HT-29 (cell line): ENCODE measurements around the gene PEX5L. TPM values are rescaled to one million over a fixed set of nuclear protein-coding genes. Genes with fewer than 3 reads are reported as not detected.
"Not testable (repeated sequence)": the region's sequence is repeated elsewhere in the genome, so short reads cannot be mapped to it uniquely, and the experiment has no call there.

Experiments
- DNase-seq: peaks from one replicate; pipeline ENCODE4 v3.0.0-alpha.2; 2015; ENCODE audit warnings: low spot score
- total RNA-seq: library from RNA; depleted of rRNA; stranded (reverse); fragments of >200 nt; shearing (Covaris generic); gene quantifications from 2 replicates; pipeline ENCODE4 v1.2.3, GENCODE V29; 2014

Gene PEX5L
- total RNA-seq, 1 experiment from 2014 or later: not detected

GRCh38 chr3:180011927-180012326 lies 24.8 kb downstream of the PEX5L start:
- DNase-seq: no peak

GRCh38 chr3:180008318-180008717 lies 28.4 kb downstream of the PEX5L start:
- DNase-seq: not testable (repeated sequence)

GRCh38 chr3:180004542-180004941 lies 32.2 kb downstream of the PEX5L start:
- no peak for DNase-seq

- DNase-seq: no peak
Observed at GRCh38 chr3:180002006-180002405, 34.7 kb downstream of the PEX5L start.

- no peak for DNase-seq
Observed at GRCh38 chr3:180000500-180000899, 36.2 kb downstream of the PEX5L start.

- no peak for DNase-seq
Observed at GRCh38 chr3:179995406-179995805, 41.3 kb downstream of the PEX5L start.

- no peak for DNase-seq
Observed at GRCh38 chr3:179991883-179992282, 44.9 kb downstream of the PEX5L start.

- no peak for DNase-seq
Observed at GRCh38 chr3:179991104-179991503, 45.6 kb downstream of the PEX5L start.

- DNase-seq: no peak
Observed at GRCh38 chr3:179981646-179982045, 55.1 kb downstream of the PEX5L start.

- no peak for DNase-seq
Observed at GRCh38 chr3:179977356-179977755, 59.4 kb downstream of the PEX5L start.

- DNase-seq: no peak
Observed at GRCh38 chr3:179973931-179974361, 62.8 kb downstream of the PEX5L start.

GRCh38 chr3:179972881-179973423 lies 63.8 kb downstream of the PEX5L start:
- no peak for DNase-seq

- DNase-seq: no peak
Observed at GRCh38 chr3:179971280-179971679, 65.5 kb downstream of the PEX5L start.

GRCh38 chr3:179970746-179971145 lies 66.0 kb downstream of the PEX5L start:
- DNase-seq: no peak

GRCh38 chr3:179969525-179969924 lies 67.2 kb downstream of the PEX5L start:
- DNase-seq: no peak

GRCh38 chr3:179967622-179968021 lies 69.1 kb downstream of the PEX5L start:
- no peak for DNase-seq

- DNase-seq: no peak
Observed at GRCh38 chr3:179964890-179965289, 71.8 kb downstream of the PEX5L start.

GRCh38 chr3:179962629-179963387 lies 73.9 kb downstream of the PEX5L start:
- DNase-seq: no peak

- DNase-seq: no peak
Observed at GRCh38 chr3:179961703-179962078, 75.0 kb downstream of the PEX5L start.

GRCh38 chr3:179961071-179961702 lies 75.5 kb downstream of the PEX5L start:
- DNase-seq: no peak

GRCh38 chr3:179958759-179959158 lies 78.0 kb downstream of the PEX5L start:
- DNase-seq: no peak

- DNase-seq: no peak
Observed at GRCh38 chr3:179958143-179958542, 78.6 kb downstream of the PEX5L start.

GRCh38 chr3:179957264-179957845 lies 79.4 kb downstream of the PEX5L start:
- no peak for DNase-seq
